Activated CD8-positive, alpha-beta memory T cell treated with anti-CD3 and anti-CD28 coated beads, Interleukin-2, amount 50 U/mL, for 24 hours (primary cell): ENCODE results near the gene CYP3A5.

Source experiments
- DNase-seq: peaks from one replicate; pipeline ENCODE4 v3.0.0-alpha.2; 2020; ENCODE audit errors: extremely low read depth

CYP3A5 gene

GRCh38 chr7:99615989-99616358, 63.8 kb downstream of the CYP3A5 start:
- DNase-seq, result no peak

GRCh38 chr7:99614495-99614894, 65.3 kb downstream of the CYP3A5 start:
- no peak for DNase-seq

- no peak for DNase-seq
Observed at GRCh38 chr7:99607548-99607947, 72.2 kb downstream of the CYP3A5 start.

- no peak for DNase-seq
Observed at GRCh38 chr7:99606531-99606930, 73.3 kb downstream of the CYP3A5 start.

- DNase-seq, result no peak
Observed at GRCh38 chr7:99605527-99605926, 74.3 kb downstream of the CYP3A5 start.

GRCh38 chr7:99601656-99602310, 78.0 kb downstream of the CYP3A5 start:
- no peak for DNase-seq

GRCh38 chr7:99599836-99600235, 80.0 kb downstream of the CYP3A5 start:
- DNase-seq, result no peak
